SJSA1 (cell line): ENCODE results near the gene IQUB. TPM values are rescaled to one million over a fixed set of nuclear protein-coding genes. Genes with fewer than 3 reads are reported as not detected.
"Not testable (repeated sequence)": the region's sequence is repeated elsewhere in the genome, so short reads cannot be mapped to it uniquely, and the experiment has no call there.

Experiments used
- DNase-seq, 2 experiments: peaks; one replicate each; pipeline ENCODE4 v3.0.0-alpha.2; 2015 to 2020; ENCODE audit warnings: low spot score in 2 of 2, low read depth in 1 of 2
- H3K27ac ChIP-seq: fragments of 250-450 bp; sonication (Bioruptor Pico); 2 replicates; pipeline ENCODE4 v1.5.1; 2020; ENCODE audit warnings: mild to moderate bottlenecking, moderate library complexity
- H3K27me3 ChIP-seq: fragments of 250-450 bp; sonication (Bioruptor Pico); replicated peaks from 2 replicates; pipeline ENCODE4 v1.5.1; 2020; ENCODE audit warnings: mild to moderate bottlenecking, moderate library complexity
- H3K36me3 ChIP-seq: fragments of 250-450 bp; sonication (Bioruptor Pico); 2 replicates; pipeline ENCODE4 v1.5.1; 2020; ENCODE audit warnings: mild to moderate bottlenecking
- H3K4me1 ChIP-seq: fragments of 250-450 bp; sonication (Bioruptor Pico); replicated peaks from 2 replicates; pipeline ENCODE4 v1.6.1; 2021; ENCODE audit warnings: mild to moderate bottlenecking
- H3K4me3 ChIP-seq: fragments of 250-450 bp; sonication (Bioruptor Pico); 2 replicates; pipeline ENCODE4 v1.5.1; 2020; ENCODE audit warnings: mild to moderate bottlenecking
- H3K9me3 ChIP-seq: fragments of 250-450 bp; sonication (Bioruptor Pico); replicated peaks from 2 replicates; pipeline ENCODE4 v1.5.1; 2020; ENCODE audit warnings: mild to moderate bottlenecking
- total RNA-seq: library from RNA; depleted of rRNA; stranded (reverse); fragments of >200 nt; shearing (Covaris generic); gene quantifications from 2 replicates; pipeline ENCODE4 v1.2.3, GENCODE V29; 2014

IQUB gene
- total RNA-seq, 1 experiment from 2014 or later: 0.08 TPM

DNA sequence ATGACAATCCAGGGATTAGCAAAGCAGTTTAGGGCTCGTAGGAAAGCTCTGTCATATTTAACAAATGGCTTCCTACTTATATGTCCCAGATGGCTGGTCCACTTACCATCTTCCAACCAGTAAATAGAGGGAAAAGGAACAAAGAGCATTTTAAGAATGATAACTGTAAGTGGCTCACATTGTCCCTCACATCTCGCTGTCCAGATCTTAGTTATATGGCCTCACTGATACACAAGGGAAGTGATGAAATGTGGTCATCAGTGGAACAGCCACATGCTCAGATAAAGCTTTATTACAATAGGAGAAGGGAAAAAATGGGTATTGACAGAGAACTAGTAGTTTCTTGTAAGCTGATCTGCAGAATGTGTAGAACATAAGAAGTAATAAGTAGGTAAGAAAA lies 35.8 kb downstream of the IQUB start:
- Histone ChIP-seq H3K4me3 (no peak overlapping the region), H3K9me3 (no peaks in the 10 kb centered on the region), H3K27me3 (no peaks in the 10 kb centered on the region), H3K4me1 (no peaks in the 10 kb centered on the region), H3K36me3 (peaks cover 3% of the 10 kb centered on the region), H3K27ac (no peak overlapping the region)
- no peak for DNase-seq

DNA sequence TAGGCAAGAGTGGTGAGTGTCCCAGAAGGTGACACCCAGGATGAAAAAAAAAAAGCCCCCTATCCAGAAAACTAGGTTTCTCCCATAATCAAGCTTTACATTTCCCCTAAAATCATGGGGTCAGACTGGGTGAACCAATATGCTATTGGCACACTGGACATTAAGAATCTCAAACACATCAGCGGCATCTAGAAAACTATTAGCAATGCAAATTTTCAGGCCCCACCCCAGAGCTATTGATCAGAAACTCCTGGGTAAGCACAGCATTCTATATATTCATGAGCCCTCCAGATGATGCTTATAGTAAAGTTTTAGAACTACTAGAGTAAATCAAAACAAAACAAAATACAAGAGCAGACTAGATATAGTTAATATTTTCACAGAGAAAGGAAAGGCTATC lies 36.4 kb downstream of the IQUB start:
- Histone ChIP-seq H3K9me3 (no peaks in the 10 kb centered on the region), H3K27ac (no peak overlapping the region), H3K36me3 (peaks cover 3% of the 10 kb centered on the region), H3K27me3 (no peaks in the 10 kb centered on the region), H3K4me3 (no peak overlapping the region), H3K4me1 (no peaks in the 10 kb centered on the region)
- no peak for DNase-seq

DNA sequence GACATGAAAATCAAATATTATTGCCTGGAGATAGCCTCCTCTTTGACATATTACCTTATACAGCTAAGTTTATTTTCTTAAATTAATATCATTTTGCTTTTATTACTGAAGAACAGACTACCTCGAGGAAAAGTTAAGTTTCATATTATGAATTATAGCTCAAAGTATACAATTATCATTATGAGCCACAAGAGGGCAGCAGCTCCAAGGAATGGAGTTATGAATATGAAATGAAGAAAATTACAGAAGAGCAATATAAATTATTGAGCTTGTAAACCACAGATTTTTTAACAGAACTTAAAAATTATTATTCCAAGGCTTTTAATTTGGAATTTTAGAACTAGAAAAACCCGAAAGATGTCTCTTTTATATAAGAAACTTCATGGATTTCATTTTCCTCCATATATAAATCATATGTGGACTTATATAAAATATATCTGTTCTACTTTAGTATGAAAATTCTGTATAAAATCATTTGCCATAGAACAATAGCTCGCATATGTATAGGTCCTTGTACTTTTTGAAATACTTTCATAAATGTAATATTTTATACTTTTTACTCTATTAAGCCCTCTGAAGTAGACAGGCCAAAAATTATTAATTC lies 40.1 kb downstream of the IQUB start:
- no peak for DNase-seq

DNA sequence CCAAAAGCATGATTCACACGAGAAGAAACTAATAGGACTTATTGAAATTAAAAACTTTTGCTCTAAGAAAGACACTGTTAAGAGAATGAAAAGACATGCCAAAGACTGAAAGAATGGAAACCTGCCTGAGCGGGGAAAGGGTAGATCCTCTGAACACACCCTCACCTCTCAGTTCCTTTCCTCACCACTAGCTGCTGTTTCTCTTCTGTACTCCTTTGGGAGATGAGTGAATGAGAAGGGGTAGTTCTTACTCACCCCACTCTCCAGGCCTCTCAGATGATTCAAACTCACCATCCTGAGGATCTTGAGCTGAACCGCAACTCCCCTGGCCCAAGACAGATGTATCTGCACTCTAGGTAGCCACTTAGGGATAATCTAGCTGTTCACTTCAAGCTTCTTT lies 41.9 kb downstream of the IQUB start:
- H3K9me3 ChIP-seq: no peaks in the 10 kb centered on the region
- H3K4me3 ChIP-seq: no peak overlapping the region
- DNase-seq: no peak
- H3K4me1 ChIP-seq: no peaks in the 10 kb centered on the region
- H3K36me3 ChIP-seq: peaks cover 8% of the 10 kb centered on the region; the same call in 1 of the 2 replicates
- no peak overlapping the region for H3K27ac ChIP-seq
- no peaks in the 10 kb centered on the region for H3K27me3 ChIP-seq

More for the DNA sequence above, 40.1 kb downstream of the IQUB start:
- Histone ChIP-seq H3K4me3 (no peak overlapping the region), H3K27ac (no peak overlapping the region), H3K36me3 (no peaks in the 10 kb centered on the region; the same call in 1 of the 2 replicates), H3K27me3 (no peaks in the 10 kb centered on the region), H3K9me3 (no peaks in the 10 kb centered on the region), H3K4me1 (no peaks in the 10 kb centered on the region)

DNA sequence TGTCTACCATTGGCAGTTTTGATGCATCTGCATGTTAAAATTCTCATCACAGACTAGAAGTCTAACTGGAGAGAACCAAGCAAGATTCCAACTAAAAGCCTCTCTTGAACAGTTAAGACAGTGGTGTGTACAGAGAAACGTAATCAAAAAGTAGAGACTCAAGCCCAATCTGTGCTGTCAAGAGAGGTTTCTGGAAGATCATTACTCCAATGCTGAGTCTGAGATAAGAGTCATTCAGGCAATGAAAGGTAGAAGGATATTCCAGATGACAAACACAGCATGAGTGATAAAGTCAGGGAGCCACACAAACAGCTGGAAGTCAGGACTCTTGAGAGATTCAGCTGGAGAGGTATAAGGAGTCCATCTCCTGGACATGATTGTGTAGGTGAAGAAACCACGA lies 48.7 kb downstream of the IQUB start:
- Histone ChIP-seq H3K36me3 (peaks cover 12% of the 10 kb centered on the region), H3K27me3 (no peaks in the 10 kb centered on the region), H3K27ac (no peak overlapping the region), H3K4me1 (no peaks in the 10 kb centered on the region), H3K9me3 (no peaks in the 10 kb centered on the region), H3K4me3 (no peak overlapping the region)
- no peak for DNase-seq

DNA sequence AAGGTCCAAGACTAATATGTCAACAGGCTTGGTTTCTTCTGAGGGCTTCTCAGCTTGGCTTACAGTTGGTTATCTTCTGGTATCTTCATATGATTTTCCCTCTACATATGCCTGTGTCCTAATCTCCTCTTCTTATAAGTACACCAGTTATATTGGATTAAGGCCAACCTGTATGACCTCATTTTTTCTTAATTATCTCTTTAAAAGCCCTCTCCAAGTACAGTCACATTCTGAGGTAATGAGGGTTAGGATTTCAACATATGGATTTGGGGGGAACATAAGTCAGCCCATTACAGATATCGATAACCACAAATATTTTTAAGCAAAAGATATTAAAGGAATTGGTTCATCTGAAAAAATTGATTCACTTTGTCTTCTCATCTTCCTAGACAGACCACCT lies 49.2 kb downstream of the IQUB start:
- no peaks in the 10 kb centered on the region for H3K4me1 ChIP-seq
- peaks cover 12% of the 10 kb centered on the region for H3K36me3 ChIP-seq
- H3K4me3 ChIP-seq: no peak overlapping the region
- no peak for DNase-seq
- H3K9me3 ChIP-seq: no peaks in the 10 kb centered on the region
- no peaks in the 10 kb centered on the region for H3K27me3 ChIP-seq
- H3K27ac ChIP-seq: no peak overlapping the region

DNA sequence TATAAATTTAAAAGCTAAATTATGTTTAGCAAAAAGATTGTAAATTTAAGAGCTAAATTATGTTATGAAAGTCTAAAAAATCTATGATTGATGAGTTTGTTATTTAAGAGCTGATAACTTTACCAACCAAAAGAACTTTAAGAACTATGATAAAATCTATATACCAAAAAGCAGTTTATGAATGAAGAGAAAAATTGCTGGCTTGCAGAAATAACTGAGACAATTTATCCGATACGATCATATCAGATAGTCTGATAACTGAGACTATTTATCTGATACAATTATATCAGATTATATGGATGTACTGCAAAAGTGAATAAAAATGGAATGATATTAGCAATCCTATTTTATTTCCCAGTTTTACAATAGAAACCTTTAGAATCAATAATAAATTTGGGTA lies 50.2 kb downstream of the IQUB start:
- Histone ChIP-seq H3K4me3 (no peak overlapping the region), H3K4me1 (no peaks in the 10 kb centered on the region), H3K9me3 (no peaks in the 10 kb centered on the region)

DNA sequence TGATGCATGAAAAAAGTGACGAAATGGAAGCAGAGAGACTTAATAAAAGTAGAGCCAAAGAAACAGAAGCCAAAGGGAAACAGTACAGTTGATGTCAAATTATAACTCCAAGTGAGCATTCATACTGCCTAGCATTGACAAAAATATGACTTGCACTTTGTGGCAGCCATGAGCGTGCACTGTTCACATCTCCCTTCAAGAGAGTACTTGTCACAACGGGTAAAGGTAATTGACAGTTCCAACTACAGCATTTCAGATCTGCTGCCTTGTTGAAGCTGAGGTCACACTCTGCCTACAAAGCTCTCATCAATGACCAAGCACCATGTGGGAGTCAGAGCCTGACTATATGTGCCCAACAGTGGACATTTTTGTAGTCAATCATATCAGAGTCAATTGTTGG lies 54.3 kb downstream of the IQUB start:
- no peaks in the 10 kb centered on the region for H3K27me3 ChIP-seq
- no peak overlapping the region for H3K4me3 ChIP-seq
- H3K4me1 ChIP-seq: no peaks in the 10 kb centered on the region
- DNase-seq: no peak
- peaks cover 8% of the 10 kb centered on the region for H3K36me3 ChIP-seq
- H3K27ac ChIP-seq: no peak overlapping the region
- no peaks in the 10 kb centered on the region for H3K9me3 ChIP-seq

More for the DNA sequence above, 50.2 kb downstream of the IQUB start:
- no peak for DNase-seq
- Histone ChIP-seq H3K27ac (no peak overlapping the region), H3K36me3 (peaks cover 12% of the 10 kb centered on the region), H3K27me3 (no peaks in the 10 kb centered on the region)

DNA sequence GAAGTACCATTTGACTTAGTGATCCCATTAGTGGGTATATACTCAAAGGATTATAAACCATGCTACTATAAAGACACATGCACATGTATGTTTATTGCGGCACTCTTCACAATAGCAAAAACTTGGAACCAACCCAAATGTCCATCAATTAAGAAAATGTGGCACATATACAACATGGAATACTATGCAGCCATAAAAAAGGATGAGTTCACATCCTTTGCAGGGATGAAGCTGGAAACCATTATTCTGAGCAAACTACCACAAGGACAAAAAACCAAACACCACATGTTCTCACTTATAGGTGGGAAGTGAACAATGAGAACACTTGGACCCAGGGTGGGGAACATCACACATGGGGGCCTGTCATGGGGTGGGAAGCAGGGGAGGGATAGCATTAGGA lies 56.3 kb downstream of the IQUB start:
- H3K27me3 ChIP-seq, H3K9me3 ChIP-seq, H3K4me3 ChIP-seq, H3K27ac ChIP-seq, H3K36me3 ChIP-seq, DNase-seq, H3K4me1 ChIP-seq: not testable (repeated sequence)

DNA sequence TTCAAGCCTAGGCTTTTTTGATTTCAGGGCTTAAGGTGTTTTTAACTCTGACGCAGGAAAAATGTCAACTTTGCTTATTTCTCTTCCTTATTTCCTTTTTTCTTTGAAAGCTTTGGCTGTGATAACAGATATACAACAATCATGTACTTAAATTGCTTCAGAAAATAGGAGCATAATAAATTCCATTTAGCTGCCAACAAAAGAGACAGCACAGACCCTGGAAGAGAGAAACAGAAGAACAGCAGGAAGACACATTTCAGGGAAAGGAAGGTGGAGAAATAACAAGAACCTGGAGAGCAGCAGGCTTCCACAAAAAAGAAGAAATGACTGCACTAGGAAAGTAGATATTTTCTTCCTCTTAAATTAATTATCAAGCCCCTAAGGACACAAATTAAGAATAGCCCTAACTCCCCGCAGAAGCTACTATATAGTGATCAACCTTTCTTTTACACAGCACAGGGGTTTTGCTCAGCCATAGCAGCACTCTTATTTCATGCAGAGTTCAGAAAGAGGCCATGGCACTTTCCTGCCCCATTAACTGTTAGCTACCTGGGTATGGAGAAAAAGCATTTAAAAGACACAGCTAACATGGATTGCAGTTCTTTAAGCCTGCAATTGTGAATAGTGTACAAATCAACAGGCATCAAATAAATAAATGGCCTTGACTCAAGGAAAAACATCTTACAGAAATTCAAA lies 61.5 kb downstream of the IQUB start:
- Histone ChIP-seq H3K27ac (no peak overlapping the region), H3K4me1 (no peaks in the 10 kb centered on the region), H3K27me3 (no peaks in the 10 kb centered on the region), H3K36me3 (peaks cover 9% of the 10 kb centered on the region), H3K9me3 (no peaks in the 10 kb centered on the region), H3K4me3 (no peak overlapping the region)
- no peak for DNase-seq

DNA sequence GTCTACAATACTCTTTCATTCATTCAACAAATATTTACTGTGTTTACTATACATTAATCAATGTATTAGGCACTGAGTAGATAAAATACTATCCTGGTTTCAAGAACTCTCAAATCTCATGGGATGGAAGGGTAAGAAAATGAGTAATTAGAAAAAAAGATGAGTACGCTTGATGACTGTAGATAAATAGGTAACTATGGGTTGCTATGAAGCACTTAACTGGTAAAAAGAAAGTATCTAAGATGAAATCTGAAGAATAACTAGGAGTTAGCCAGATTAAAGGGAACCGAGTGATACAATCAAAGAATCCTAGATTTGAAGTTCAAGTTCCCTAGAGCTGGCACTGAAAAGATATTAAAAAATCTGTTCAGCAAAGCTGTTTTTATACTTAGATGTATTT lies 62.1 kb downstream of the IQUB start:
- no peaks in the 10 kb centered on the region for H3K27me3 ChIP-seq
- H3K36me3 ChIP-seq: peaks cover 15% of the 10 kb centered on the region
- no peak for DNase-seq
- H3K4me1 ChIP-seq: no peaks in the 10 kb centered on the region
- H3K27ac ChIP-seq: no peak overlapping the region
- no peak overlapping the region for H3K4me3 ChIP-seq
- no peaks in the 10 kb centered on the region for H3K9me3 ChIP-seq

DNA sequence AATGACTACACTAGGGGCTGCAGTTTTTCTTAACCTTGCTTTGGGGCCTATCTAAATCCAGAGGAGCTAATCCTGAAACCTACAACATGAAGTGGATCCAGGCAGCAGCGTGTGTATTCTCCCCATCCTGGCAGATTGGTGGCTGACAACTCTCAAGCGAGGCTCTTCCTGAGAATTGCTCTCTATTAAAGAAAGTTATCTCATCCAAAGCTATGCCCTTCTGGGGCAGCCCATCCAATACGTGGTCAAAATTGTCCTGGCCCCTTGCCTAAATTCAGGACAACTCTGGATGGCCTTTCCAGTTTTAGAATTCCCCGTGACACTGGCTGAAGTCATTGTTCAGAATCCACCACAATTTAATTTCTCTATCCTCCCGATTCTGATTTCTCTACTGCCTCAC lies 66.1 kb downstream of the IQUB start:
- H3K27me3 ChIP-seq: no peaks in the 10 kb centered on the region
- H3K9me3 ChIP-seq: no peaks in the 10 kb centered on the region
- no peak for DNase-seq
- no peaks in the 10 kb centered on the region for H3K4me1 ChIP-seq
- peaks cover 21% of the 10 kb centered on the region for H3K36me3 ChIP-seq
- no peak overlapping the region for H3K4me3 ChIP-seq
- no peak overlapping the region for H3K27ac ChIP-seq

DNA sequence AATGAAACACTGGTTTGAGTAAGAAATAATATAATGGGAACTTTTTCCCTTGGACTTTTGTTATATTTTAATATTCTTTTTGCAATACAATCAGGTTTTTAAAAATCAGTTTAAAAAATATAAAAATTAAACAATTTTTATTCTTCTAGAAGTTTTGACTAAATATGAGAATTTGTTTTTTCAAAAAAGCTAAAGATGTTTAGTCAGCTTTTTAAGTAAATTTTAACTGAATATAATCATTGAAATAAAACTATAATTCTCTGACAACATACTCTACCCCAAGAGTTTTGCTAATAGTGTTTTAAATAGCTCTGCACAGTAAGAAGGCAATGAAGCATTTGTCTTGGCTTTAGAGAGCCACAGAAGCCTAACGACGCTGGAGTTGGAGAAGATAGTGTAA lies 70.5 kb downstream of the IQUB start:
- Histone ChIP-seq H3K4me1 (peaks cover 11% of the 10 kb centered on the region), H3K4me3 (no peak overlapping the region), H3K36me3 (peaks cover 28% of the 10 kb centered on the region), H3K27ac (no peak overlapping the region), H3K27me3 (no peaks in the 10 kb centered on the region), H3K9me3 (no peaks in the 10 kb centered on the region)
- DNase-seq: no peak

DNA sequence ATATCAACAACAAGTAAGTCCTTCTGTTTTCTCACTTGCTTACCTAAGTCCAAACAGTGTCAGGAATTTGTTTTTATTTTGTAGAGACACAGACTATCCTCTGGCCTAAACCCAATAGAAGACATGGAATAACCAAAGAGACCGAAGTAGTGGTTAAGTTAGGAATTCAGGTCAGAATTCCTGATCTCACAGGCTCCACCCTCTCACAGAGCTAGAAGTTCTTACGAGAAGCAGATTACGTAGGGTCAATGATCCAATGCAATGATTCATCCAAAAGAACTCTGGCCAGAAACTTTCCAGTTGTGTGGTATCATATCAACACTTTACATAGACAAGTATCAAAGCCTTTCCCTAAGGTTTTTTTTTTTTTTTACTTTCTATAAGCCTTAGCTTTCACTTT lies 73.8 kb downstream of the IQUB start:
- DNase-seq: peak; percentile 74 to 85
- peaks cover 16% of the 10 kb centered on the region for H3K4me1 ChIP-seq
- peaks cover 16% of the 10 kb centered on the region for H3K36me3 ChIP-seq
- H3K4me3 ChIP-seq: no peak overlapping the region
- H3K27me3 ChIP-seq: no peaks in the 10 kb centered on the region
- peak overlapping the region; percentile 49 for H3K27ac ChIP-seq
- no peaks in the 10 kb centered on the region for H3K9me3 ChIP-seq
